Right lobe of liver (tissue), 6 donors: ENCODE measurements around the gene SULT1C4. TPM values are rescaled to one million over a fixed set of nuclear protein-coding genes. Genes with fewer than 3 reads are reported as not detected.

Source experiments
- ATAC-seq, 4 donors: fragments of 200-7000 bp; cut with Tn5 transposase; one replicate each; pipeline ENCODE4 v1.9.1; 2020; ENCODE audit warnings: mild to moderate bottlenecking in 4 of 4, moderate library complexity in 4 of 4
- DNase-seq, 3 donors: peaks; one replicate each; pipeline ENCODE4 v3.0.0-alpha.2; 2020
- H3K27ac ChIP-seq, 3 donors: fragments of 200-600 bp; one replicate each; pipeline ENCODE4 v1.8.0; 2022
- H3K27me3 ChIP-seq, 2 donors: fragments of 200-600 bp; one replicate each; pipeline ENCODE4 v1.8.0; 2022
- H3K36me3 ChIP-seq, 4 donors: fragments of 200-600 bp; sonication (generic) in 1 of 4; one replicate each; pipeline versions ENCODE4 v1.5.1 to v1.8.0; 2017 to 2022; ENCODE audit warnings: control low read depth in 1 of 4
- H3K4me1 ChIP-seq, 4 donors: fragments of 200-600 bp; sonication (generic) in 1 of 4; one replicate each; pipeline versions ENCODE4 v1.5.1 to v1.8.0; 2017 to 2022; ENCODE audit warnings: control low read depth in 1 of 4
- H3K4me3 ChIP-seq, 3 donors: fragments of 200-600 bp; one replicate each; pipeline ENCODE4 v1.8.0; 2022
- H3K9me3 ChIP-seq, 4 donors: fragments of 200-600 bp; sonication (generic) in 1 of 4; one replicate each; pipeline versions ENCODE4 v1.5.1 to v1.8.0; 2017 to 2022; ENCODE audit warnings: control low read depth in 1 of 4
- CTCF ChIP-seq, 4 donors: fragments of 200-600 bp in 3 of 4; fragments of 450-650 bp in 1 of 4; IDR thresholded peaks; one replicate each; pipeline versions ENCODE4 v1.5.1 to v1.8.0; 2016 to 2022; ENCODE audit warnings: antibody characterized with exemption in 4 of 4, mild to moderate bottlenecking in 2 of 4
- POLR2A ChIP-seq: fragments of 450-650 bp; IDR thresholded peaks from one replicate; pipeline ENCODE4 v1.6.1; 2017; ENCODE audit warnings: antibody characterized with exemption, mild to moderate bottlenecking
- WGBS: methylation state at CpG from one replicate; pipeline ENCODE4 v1.1.6; 2018; ENCODE audit warnings: low coverage, low lambda C conversion rate; ENCODE audit not compliant: insufficient coverage; ENCODE audit errors: missing lambda C conversion rate; 5-methylcytosine and 5-hydroxymethylcytosine counted together
- intact Hi-C, 2 donors: fragments of 100-400 bp; cut with DNase I; formaldehyde crosslinking; loops; one replicate each; pipeline versions ENCODE4 v1.11.2 to v1.14.1; 2022
- total RNA-seq, 6 experiments: library from RNA; depleted of rRNA in 2 of 6; stranded (reverse); fragments of >200 nt in 2 of 6; fragmentation: NEBNext Ultra II Directional in 3 of 6; extraction: Animal tissue kit (Norgen Biotek cat#: 25700) in 3 of 6; gene quantifications; one replicate each; pipeline versions ENCODE4 v1.1.0 to v1.2.4, GENCODE V29; 2016 to 2023
- donor health status: DM: no; HTN: yes; CAD: no.
- donor health status: DM: no; HTN: no; CAD: no.
- donor health status: DM: no; HTN: no; CAD: no.
- donor health status: DM: no; HTN: yes; CAD: no.
- donor health status: DM: no; HTN: yes; CAD: no.

Gene SULT1C4
- total RNA-seq, 6 experiments from 2014 or later: 0.92 to 2.7 (median 1.4) TPM

- no peaks in the 10 kb centered on the region for H3K4me1 ChIP-seq
- H3K27me3 ChIP-seq: no peaks in the 10 kb centered on the region
- intact Hi-C loops: no loop called here
- DNase-seq (no peak), ATAC-seq (no peak)
- no peak overlapping the region for H3K27ac ChIP-seq
- 86% methylated on average over 1 of the region's 1 CpG for WGBS
- TF ChIP-seq CTCF (IDR thresholded peaks at IDR 0.05) (no peak), POLR2A (no peak)
- no peaks in the 10 kb centered on the region for H3K9me3 ChIP-seq
- no peak overlapping the region for H3K4me3 ChIP-seq
- H3K36me3 ChIP-seq: no peaks in the 10 kb centered on the region
Measured at GRCh38 chr2:108409768-108410167, 32.0 kb downstream of the SULT1C4 start.

GRCh38 chr2:108412995-108413710 lies 35.4 kb downstream of the SULT1C4 start:
- DNase-seq (no peak), ATAC-seq (no peak)
- Histone ChIP-seq H3K4me3 (no peak overlapping the region), H3K4me1 (no peaks in the 10 kb centered on the region), H3K36me3 (no peaks in the 10 kb centered on the region), H3K9me3 (no peaks in the 10 kb centered on the region), H3K27me3 (no peaks in the 10 kb centered on the region), H3K27ac (no peak overlapping the region)
- TF ChIP-seq CTCF (IDR thresholded peaks at IDR 0.05): no peak
- TF ChIP-seq POLR2A: no peak
- 46% methylated on average over 1 of the region's 1 CpG for WGBS
- intact Hi-C loops: no loop called here

GRCh38 chr2:108413711-108414095 lies 35.9 kb downstream of the SULT1C4 start:
- WGBS: no CpG with 5 or more reads among the region's 1 CpG
- no peak overlapping the region for H3K4me3 ChIP-seq
- H3K9me3 ChIP-seq: no peaks in the 10 kb centered on the region
- no peaks in the 10 kb centered on the region for H3K4me1 ChIP-seq
- H3K27me3 ChIP-seq: no peaks in the 10 kb centered on the region
- DNase-seq: no peak
- no peak for ATAC-seq
- H3K27ac ChIP-seq: no peak overlapping the region
- intact Hi-C loops: no loop called here
- TF ChIP-seq POLR2A: no peak
- TF ChIP-seq CTCF (IDR thresholded peaks at IDR 0.05): no peak
- no peaks in the 10 kb centered on the region for H3K36me3 ChIP-seq

GRCh38 chr2:108414256-108414876 lies 36.6 kb downstream of the SULT1C4 start:
- Histone ChIP-seq H3K4me1 (no peaks in the 10 kb centered on the region), H3K36me3 (no peaks in the 10 kb centered on the region), H3K9me3 (no peaks in the 10 kb centered on the region), H3K27ac (no peak overlapping the region), H3K27me3 (no peaks in the 10 kb centered on the region), H3K4me3 (no peak overlapping the region)
- TF ChIP-seq CTCF (IDR thresholded peaks at IDR 0.05) (no peak), POLR2A (no peak)
- 91% methylated on average over 3 of the region's 3 CpGs for WGBS
- intact Hi-C loops: no loop called here
- DNase-seq: no peak
- no peak for ATAC-seq
